IPS-18a (cell line): Measurements from ENCODE around the gene NAIF1.
A peak's percentile ranks its signal among the peaks of the same experiment; 100 is the strongest.
"Not testable (repeated sequence)": the region's sequence is repeated elsewhere in the genome, so short reads cannot be mapped to it uniquely, and the experiment has no call there.

Experiments used
- H3K27ac ChIP-seq: one replicate; pipeline ENCODE4 v1.5.1; 2013; ENCODE audit warnings: low read length
- H3K27me3 ChIP-seq: one replicate; pipeline ENCODE4 v1.6.1; 2013; ENCODE audit warnings: mild to moderate bottlenecking, low read length; ENCODE audit not compliant: control insufficient read depth, insufficient read depth
- H3K36me3 ChIP-seq: one replicate; pipeline ENCODE4 v1.6.1; 2013; ENCODE audit warnings: low read depth, low read length; ENCODE audit not compliant: control insufficient read depth
- H3K4me1 ChIP-seq: one replicate; pipeline ENCODE4 v1.6.1; 2013; ENCODE audit warnings: low read depth, low read length; ENCODE audit not compliant: control insufficient read depth
- H3K4me3 ChIP-seq: one replicate; pipeline ENCODE4 v1.5.1; 2013; ENCODE audit warnings: low read length
- H3K9ac ChIP-seq: one replicate; pipeline ENCODE4 v1.6.1; 2013; ENCODE audit warnings: mild to moderate bottlenecking, low read length, moderate library complexity
- H3K9me3 ChIP-seq: one replicate; pipeline ENCODE4 v1.6.1; 2013; ENCODE audit warnings: low read depth, low read length; ENCODE audit not compliant: control insufficient read depth

NAIF1 gene

DNA sequence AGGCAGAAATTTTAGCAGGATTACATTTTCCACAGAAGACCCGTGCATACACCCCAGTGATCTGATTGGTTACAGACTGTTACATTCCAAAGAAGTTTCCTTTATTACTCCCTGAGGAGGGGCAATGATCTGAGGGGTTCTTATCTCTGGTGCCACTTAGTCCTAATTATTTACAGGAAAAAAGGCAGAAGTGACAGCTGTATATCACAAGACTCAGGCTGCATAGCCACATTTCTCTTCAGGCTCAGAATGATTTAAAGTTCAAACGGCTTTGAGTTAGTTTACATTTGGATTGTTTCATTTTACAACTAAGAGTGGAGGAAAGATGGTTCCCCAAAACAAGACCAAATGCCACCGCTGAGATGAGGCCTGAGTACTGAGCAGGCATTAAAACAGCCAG, 17.3 kb downstream of the NAIF1 start:
- Histone ChIP-seq H3K27me3 (no peaks in the 10 kb centered on the region), H3K27ac (no peak overlapping the region), H3K9ac (no peak overlapping the region), H3K4me3 (no peak overlapping the region), H3K36me3 (no peaks in the 10 kb centered on the region), H3K9me3 (no peaks in the 10 kb centered on the region), H3K4me1 (no peaks in the 10 kb centered on the region)

DNA sequence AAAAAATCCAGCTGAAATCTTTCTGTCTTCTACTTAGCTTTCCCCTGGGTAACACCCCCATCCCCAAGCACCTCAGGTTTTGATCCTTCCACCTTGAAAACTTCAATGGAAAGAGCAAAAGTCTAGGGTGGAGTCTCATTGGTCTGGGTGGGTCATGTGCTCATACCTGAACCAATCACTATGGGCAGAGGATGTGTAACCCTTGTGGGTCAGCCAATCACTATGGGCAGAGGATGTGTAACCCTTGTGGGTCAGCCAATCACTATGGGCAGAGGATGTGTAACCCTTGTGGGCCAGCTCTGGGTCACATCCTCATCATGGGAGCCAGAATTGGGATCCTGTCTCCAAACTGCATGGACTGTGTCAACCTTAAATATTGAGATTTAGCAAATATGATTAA, 18.5 kb downstream of the NAIF1 start:
- Histone ChIP-seq H3K27me3 (no peaks in the 10 kb centered on the region), H3K4me1 (peaks cover 2% of the 10 kb centered on the region), H3K9ac (no peak overlapping the region), H3K4me3 (no peak overlapping the region), H3K27ac (no peak overlapping the region), H3K9me3 (no peaks in the 10 kb centered on the region), H3K36me3 (no peaks in the 10 kb centered on the region)

DNA sequence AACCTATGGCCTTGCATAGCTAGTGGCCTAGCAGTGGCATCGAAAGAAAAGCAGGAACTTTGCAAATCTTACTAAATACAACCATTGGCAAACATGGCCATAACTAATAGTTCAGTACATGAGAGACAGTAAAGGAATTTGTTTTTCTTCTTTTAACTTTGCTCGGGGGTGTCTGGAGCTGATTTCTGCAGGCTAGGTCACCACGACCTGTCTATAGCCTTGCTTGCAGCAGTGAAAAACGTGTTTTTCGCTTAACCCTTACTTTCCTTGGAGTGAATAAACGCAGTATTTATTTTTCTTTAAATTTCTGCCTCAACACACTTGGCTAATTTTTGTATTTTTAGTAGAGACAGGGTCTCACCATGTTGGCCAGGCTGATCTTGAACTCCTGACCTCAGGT, 19.9 kb downstream of the NAIF1 start:
- Histone ChIP-seq H3K9ac (no peak overlapping the region), H3K4me3 (no peak overlapping the region), H3K9me3 (no peaks in the 10 kb centered on the region), H3K36me3 (no peaks in the 10 kb centered on the region), H3K27me3 (no peaks in the 10 kb centered on the region), H3K27ac (no peak overlapping the region), H3K4me1 (peaks cover 3% of the 10 kb centered on the region)

DNA sequence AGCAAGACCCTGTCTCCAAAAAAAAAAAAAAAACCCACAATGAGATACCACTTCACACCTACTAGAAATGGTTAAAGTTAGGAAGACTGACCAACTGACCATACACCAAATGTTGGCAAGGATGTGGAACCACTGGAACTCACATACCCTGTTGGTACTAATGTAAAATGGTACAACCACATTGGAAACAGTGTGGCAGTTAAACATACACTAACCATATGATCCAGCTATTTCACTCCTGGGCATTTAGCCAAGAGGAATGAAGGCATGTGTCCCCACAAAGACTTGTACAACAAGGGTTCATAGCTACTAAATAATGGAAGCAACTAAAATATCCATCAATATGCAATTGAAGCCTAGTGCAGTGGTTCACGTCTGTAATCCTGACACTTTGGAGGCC, 21.3 kb downstream of the NAIF1 start:
- no peak overlapping the region for H3K27ac ChIP-seq
- H3K9me3 ChIP-seq: no peaks in the 10 kb centered on the region
- H3K9ac ChIP-seq: no peak overlapping the region
- no peaks in the 10 kb centered on the region for H3K27me3 ChIP-seq
- no peaks in the 10 kb centered on the region for H3K36me3 ChIP-seq
- H3K4me1 ChIP-seq: peaks cover 3% of the 10 kb centered on the region
- H3K4me3 ChIP-seq: no peak overlapping the region

DNA sequence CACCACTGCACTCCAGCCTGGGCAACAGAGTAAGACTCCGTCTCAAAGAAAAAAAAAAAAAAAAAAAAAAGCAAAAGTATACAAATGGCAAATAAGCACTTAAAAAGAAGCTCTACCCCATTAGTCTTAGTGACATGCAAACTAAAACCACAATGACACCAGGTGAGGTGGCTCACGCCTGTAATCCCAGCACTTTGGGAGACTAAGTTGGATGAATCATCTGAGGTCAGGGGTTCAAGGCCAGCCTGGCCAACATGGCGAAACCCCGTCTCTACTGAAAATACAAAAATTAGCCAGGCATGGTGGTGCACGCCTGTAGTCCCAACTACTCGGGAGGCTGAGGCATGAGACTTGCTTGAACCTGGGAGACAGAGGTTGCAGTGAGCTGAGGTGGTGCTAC, 21.7 kb downstream of the NAIF1 start:
- H3K9ac ChIP-seq, H3K4me3 ChIP-seq, H3K27me3 ChIP-seq, H3K27ac ChIP-seq, H3K9me3 ChIP-seq, H3K36me3 ChIP-seq, H3K4me1 ChIP-seq: not testable (repeated sequence)

DNA sequence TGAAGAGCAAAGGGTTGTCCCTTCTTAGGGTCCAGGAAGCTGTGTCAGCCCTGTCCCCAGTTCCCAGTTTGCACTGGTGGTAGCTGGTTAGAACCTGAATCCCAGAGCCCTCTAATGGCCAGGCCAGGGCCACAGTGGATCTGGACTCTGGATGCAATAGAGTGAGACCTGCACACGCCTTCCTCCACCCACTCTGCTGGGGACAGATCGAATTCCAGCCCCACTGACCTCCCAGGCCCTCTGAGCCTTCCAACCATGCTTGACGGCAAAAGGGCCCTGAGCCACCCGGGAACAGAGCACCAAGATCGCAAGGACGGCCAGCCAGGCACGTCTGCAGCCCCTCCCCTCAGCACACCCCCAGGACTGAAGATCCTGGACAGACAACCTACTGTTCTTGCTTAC, 23.7 kb downstream of the NAIF1 start:
- Histone ChIP-seq H3K4me1 (peaks cover 3% of the 10 kb centered on the region), H3K9me3 (no peaks in the 10 kb centered on the region), H3K36me3 (no peaks in the 10 kb centered on the region), H3K27me3 (no peaks in the 10 kb centered on the region), H3K9ac (peak overlapping the region; percentile 7), H3K27ac (no peak overlapping the region), H3K4me3 (no peak overlapping the region)

DNA sequence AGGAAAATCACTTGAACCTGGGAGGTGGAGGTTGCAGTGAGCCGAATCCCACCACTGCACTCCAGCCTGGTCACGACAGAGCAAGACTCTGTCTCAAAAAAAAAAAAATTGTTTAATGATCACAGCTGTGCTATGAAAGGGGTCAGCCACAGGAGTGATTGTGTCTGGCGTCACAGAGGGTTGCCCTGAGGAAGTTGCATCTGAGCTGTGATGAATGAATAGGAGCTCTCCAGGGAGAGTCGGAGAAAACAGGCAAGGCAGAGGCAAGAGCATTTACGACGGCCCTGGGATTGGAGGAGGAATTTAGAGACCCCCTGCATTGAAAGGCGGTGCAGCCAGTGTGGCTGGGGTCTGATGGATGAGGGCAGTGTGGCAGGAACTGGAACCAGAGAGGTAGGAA, 25.1 kb downstream of the NAIF1 start:
- no peak overlapping the region for H3K27ac ChIP-seq
- H3K9me3 ChIP-seq: no peaks in the 10 kb centered on the region
- peaks cover 3% of the 10 kb centered on the region for H3K4me1 ChIP-seq
- no peaks in the 10 kb centered on the region for H3K27me3 ChIP-seq
- no peaks in the 10 kb centered on the region for H3K36me3 ChIP-seq
- H3K9ac ChIP-seq: no peak overlapping the region
- H3K4me3 ChIP-seq: no peak overlapping the region

DNA sequence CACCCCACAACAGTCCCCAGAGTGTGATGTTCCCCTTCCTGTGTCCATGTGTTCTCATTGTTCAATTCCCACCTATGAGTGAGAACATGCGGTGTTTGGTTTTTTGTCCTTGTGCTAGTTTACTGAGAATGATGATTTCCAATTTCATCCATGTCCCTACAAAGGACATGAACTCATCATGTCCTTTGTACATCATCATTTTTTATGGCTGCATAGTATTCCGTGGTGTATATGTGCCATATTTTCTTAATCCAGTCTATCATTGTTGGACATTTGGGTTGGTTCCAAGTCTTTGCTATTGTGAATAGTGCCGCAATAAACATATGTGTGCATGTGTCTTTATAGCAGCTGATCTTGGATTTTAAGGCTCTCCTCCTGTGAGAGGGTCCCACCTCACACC, 26.3 kb downstream of the NAIF1 start:
- H3K9ac ChIP-seq, H3K27ac ChIP-seq, H3K36me3 ChIP-seq, H3K4me3 ChIP-seq, H3K4me1 ChIP-seq, H3K27me3 ChIP-seq, H3K9me3 ChIP-seq: not testable (repeated sequence)

DNA sequence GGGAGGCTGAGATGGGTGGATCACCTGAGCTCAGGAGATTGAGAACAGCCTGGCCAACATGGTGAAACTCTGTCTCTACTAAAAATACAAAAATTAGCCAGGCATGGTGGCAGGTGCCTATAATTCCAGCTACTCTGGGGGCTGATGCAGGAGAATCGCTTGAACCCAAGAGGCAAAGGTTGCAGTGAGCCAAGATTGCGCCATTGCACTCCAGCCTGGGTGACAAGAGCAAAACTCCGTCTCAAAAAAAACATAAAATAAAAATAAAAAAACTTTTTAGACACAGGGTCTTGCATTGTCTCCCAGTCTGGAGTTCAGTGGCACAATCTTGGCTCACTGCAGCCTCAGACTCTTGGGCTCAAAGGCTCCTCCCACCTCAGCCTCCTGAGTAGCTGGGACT, 30.6 kb downstream of the NAIF1 start:
- not testable (repeated sequence) for H3K9me3 ChIP-seq, H3K4me1 ChIP-seq, H3K36me3 ChIP-seq, H3K27me3 ChIP-seq, H3K9ac ChIP-seq, H3K4me3 ChIP-seq, H3K27ac ChIP-seq

DNA sequence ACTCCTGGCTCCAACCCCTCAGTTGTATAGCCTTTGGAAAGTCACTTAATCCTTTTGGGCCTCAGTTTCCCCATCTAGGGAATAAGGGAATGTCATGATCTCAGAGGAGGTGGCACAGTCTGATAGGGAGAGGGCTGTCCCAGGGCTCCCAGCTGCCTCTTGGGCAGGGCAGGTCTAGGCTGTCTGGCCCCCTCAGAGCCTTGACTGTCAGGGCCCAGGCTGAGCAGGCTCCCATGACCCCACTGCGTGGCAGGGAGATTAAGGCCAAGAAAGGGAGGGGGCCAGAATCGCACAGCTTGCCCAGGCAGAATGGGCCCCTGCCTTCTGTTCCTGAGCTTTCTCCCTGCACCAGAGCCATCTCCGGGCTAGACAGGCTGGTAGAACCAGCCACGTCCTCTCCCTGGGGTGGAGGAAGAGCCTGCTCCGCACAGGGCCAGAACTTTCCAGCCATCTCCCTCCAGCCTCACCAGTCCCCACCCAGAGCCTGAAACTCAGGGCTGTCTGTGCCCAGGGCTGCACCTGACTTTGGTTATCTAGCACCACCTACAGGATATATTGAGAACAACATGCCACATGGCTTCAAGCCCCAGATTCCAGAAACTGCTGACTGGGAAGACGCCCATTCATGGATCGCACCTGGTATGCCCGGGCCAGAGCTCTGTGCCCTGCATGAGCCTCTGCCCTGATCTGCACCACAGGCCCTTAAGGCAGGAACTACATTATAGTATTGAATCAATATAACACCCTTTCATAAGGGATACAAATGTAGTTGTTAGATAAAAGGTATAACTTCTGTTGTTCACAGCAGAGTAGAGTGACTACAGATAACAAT, 32.1 kb downstream of the NAIF1 start:
- Histone ChIP-seq H3K4me1 (no peaks in the 10 kb centered on the region), H3K9ac (no peak overlapping the region), H3K4me3 (no peak overlapping the region), H3K36me3 (no peaks in the 10 kb centered on the region), H3K9me3 (no peaks in the 10 kb centered on the region), H3K27ac (no peak overlapping the region), H3K27me3 (no peaks in the 10 kb centered on the region)

DNA sequence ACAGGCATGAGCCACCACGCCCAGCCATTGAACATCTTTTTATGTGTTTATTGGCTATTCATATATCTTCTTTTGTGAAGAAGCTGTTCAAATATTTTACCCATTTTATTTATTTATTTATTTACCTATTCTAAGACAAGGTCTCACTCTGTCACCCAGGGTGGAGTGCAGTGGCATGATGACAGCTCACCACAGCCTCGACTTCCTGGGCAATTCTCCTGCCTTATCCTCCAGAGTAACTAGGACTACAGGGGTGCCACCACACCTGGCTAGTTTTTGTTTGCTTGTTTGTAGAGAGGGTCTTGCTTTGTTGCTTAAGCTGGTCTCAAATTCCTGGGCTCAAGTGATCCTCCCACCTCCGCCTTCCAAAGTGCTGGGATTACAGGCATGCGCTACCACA, 33.5 kb downstream of the NAIF1 start:
- Histone ChIP-seq H3K9me3 (no peaks in the 10 kb centered on the region), H3K9ac (no peak overlapping the region), H3K27me3 (no peaks in the 10 kb centered on the region), H3K4me3 (no peak overlapping the region), H3K36me3 (no peaks in the 10 kb centered on the region), H3K27ac (no peak overlapping the region), H3K4me1 (no peaks in the 10 kb centered on the region)

DNA sequence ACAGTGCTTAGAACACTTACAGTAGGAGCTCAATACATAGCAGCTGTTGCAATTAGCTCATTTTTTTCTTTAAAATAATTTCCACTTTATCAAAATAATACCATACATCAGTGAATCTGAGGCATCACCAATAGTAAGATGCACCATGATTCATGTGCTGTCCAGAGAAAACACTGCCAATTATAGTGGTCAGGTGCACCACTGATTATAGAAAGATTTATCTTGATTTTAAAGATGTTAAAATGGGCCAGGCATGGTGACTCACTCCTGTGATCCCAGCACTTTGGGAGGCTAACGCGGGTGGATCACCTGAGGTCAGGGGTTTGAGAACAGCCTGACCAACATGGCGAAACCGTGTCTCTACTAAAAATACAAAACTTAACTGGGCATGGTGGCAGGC, 39.4 kb downstream of the NAIF1 start:
- H3K9me3 ChIP-seq: no peaks in the 10 kb centered on the region

More for the DNA sequence above, 39.4 kb downstream of the NAIF1 start:
- Histone ChIP-seq H3K9ac (no peak overlapping the region), H3K4me3 (no peak overlapping the region), H3K27me3 (no peaks in the 10 kb centered on the region), H3K4me1 (no peaks in the 10 kb centered on the region), H3K36me3 (no peaks in the 10 kb centered on the region), H3K27ac (no peak overlapping the region)
